Calu3 (cell line): ENCODE measurements around the gene CD44. TPM values are rescaled to one million over a fixed set of nuclear protein-coding genes. Genes with fewer than 3 reads are reported as not detected.

Experiments
- BruUV-seq: library from RNA; stranded (reverse); fragments of 400-500 nt; replicated peaks from 2 replicates; lab custom pipeline; 2021; lab: Mats Ljungman, UMichigan
- CTCF ChIA-PET: fragments of 300-600 bp; sonication (Branson Sonifier 250); formaldehyde crosslinking; loops from one replicate; lab custom pipeline; 2022; ENCODE audit warnings: antibody characterized with exemption; lab: Charles Lee
- DNase-seq: peaks from one replicate; pipeline ENCODE4 v3.0.0; 2022
- H3K27ac Mint-ChIP-seq: one replicate; pipeline ENCODE4 v1.8.0; 2022; ENCODE audit warnings: mixed read lengths; ENCODE audit not compliant: unreplicated experiment
- H3K27me3 Mint-ChIP-seq: one replicate; pipeline ENCODE4 v1.8.0; 2022; ENCODE audit warnings: mixed read lengths; ENCODE audit not compliant: unreplicated experiment
- H3K36me3 Mint-ChIP-seq: one replicate; pipeline ENCODE4 v1.8.0; 2022; ENCODE audit warnings: mild to moderate bottlenecking, moderate library complexity, mixed read lengths; ENCODE audit not compliant: insufficient read depth, unreplicated experiment
- H3K4me1 Mint-ChIP-seq: one replicate; pipeline ENCODE4 v1.8.0; 2022; ENCODE audit warnings: mild to moderate bottlenecking, low read depth, mixed read lengths; ENCODE audit not compliant: unreplicated experiment
- H3K4me3 Mint-ChIP-seq: one replicate; pipeline ENCODE4 v1.8.0; 2022; ENCODE audit warnings: mild to moderate bottlenecking, low read depth, moderate library complexity, mixed read lengths; ENCODE audit not compliant: unreplicated experiment
- H3K9me3 Mint-ChIP-seq: one replicate; pipeline ENCODE4 v1.8.0; 2022; ENCODE audit warnings: low read depth, mixed read lengths; ENCODE audit not compliant: unreplicated experiment
- CTCF ChIP-seq: fragments of 200-600 bp; IDR thresholded peaks from one replicate; pipeline ENCODE4 v1.8.0; 2022; ENCODE audit warnings: antibody characterized with exemption; ENCODE audit not compliant: unreplicated experiment
- intact Hi-C: fragments of 100-400 bp; cut with micrococcal nuclease; formaldehyde crosslinking; loops from one replicate; pipeline ENCODE4 v1.10.0; 2022; ENCODE audit not compliant: unreplicated experiment
- total RNA-seq: library from RNA; stranded (reverse); gene quantifications from 2 replicates; pipeline ENCODE4 v1.2.3, GENCODE V29; 2022

CD44 gene
- total RNA-seq, 1 experiment from 2014 or later = 1,189 TPM

- H3K4me1 Mint-ChIP-seq = peaks cover 53% of the 10 kb centered on the region
- DNase-seq = no peak
- peak overlapping the region; percentile 87 for H3K4me3 Mint-ChIP-seq
- intact Hi-C loops = loop anchor here (1.0 to 5.0 kb wide), 6 partner anchors 21 to 249 kb away; no protein-coding TSS in a partner anchor
- H3K27ac Mint-ChIP-seq = peak overlapping the region; percentile 84
- no peak for TF ChIP-seq CTCF
- CTCF ChIA-PET = interaction anchor here (0.5 to 1.3 kb wide), 3 partner anchors 29 to 136 kb away, joined by 3 to 4 read pairs (median 3); no protein-coding TSS in a partner anchor
- H3K27me3 Mint-ChIP-seq = no peaks in the 10 kb centered on the region
- no TSS peak for BruUV-seq
- peaks cover 86% of the 10 kb centered on the region for H3K36me3 Mint-ChIP-seq
- no peaks in the 10 kb centered on the region for H3K9me3 Mint-ChIP-seq
Measured at GRCh38 chr11:35143297-35144135, 4.5 kb downstream of the CD44 start.

GRCh38 chr11:35144136-35144741, 5.3 kb downstream of the CD44 start:
- peak overlapping the region; percentile 84 for H3K27ac Mint-ChIP-seq
- BruUV-seq = no TSS peak
- H3K36me3 Mint-ChIP-seq = peaks cover 84% of the 10 kb centered on the region
- H3K4me1 Mint-ChIP-seq = peaks cover 60% of the 10 kb centered on the region
- no peaks in the 10 kb centered on the region for H3K9me3 Mint-ChIP-seq
- peak overlapping the region; percentile 87 for H3K4me3 Mint-ChIP-seq
- intact Hi-C loops = loop anchor here (1.0 to 5.0 kb wide), 5 partner anchors 21 to 248 kb away; no protein-coding TSS in a partner anchor
- CTCF ChIA-PET = interaction anchor here (0.5 to 1.3 kb wide), 4 partner anchors 22 to 137 kb away, joined by 3 to 4 read pairs (median 3); no protein-coding TSS in a partner anchor
- TF ChIP-seq CTCF = no peak
- peak; percentile 24 for DNase-seq
- no peaks in the 10 kb centered on the region for H3K27me3 Mint-ChIP-seq

- intact Hi-C loops = loop anchor here (1.0 to 5.0 kb wide), 5 partner anchors 20 to 247 kb away; no protein-coding TSS in a partner anchor
- H3K4me3 Mint-ChIP-seq = peak overlapping the region; percentile 87
- peak overlapping the region; percentile 54 for H3K27ac Mint-ChIP-seq
- no TSS peak for BruUV-seq
- no peak for TF ChIP-seq CTCF
- H3K4me1 Mint-ChIP-seq = peaks cover 63% of the 10 kb centered on the region
- H3K9me3 Mint-ChIP-seq = no peaks in the 10 kb centered on the region
- no peaks in the 10 kb centered on the region for H3K27me3 Mint-ChIP-seq
- CTCF ChIA-PET = interaction anchor here (0.6 to 1.3 kb wide), 3 partner anchors 22 to 30 kb away, joined by 3 to 4 read pairs (median 3); no protein-coding TSS in a partner anchor
- no peak for DNase-seq
- H3K36me3 Mint-ChIP-seq = peaks cover 84% of the 10 kb centered on the region
Measured at GRCh38 chr11:35144806-35145205, 5.8 kb downstream of the CD44 start.

DNA sequence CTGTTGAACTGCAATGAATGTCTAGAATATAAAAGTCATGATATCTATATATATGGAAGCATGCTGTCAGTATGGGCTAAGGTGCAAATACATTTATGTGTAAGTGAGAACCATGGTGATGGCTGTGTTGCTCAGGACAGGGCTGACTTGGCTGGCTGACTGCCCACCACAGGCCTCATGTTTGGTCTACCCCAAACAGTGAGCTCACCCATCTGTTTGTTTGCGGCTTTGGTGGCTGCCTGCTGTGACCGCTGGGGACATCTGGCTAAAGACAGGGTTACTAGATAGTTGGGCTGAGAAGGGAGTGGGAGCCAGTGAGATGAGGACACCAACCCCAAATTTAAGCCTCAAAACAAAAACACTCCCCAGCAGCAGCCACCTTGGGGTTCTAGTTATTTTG, 6.3 kb downstream of the CD44 start:
- no peak for TF ChIP-seq CTCF
- peak; percentile 61 for DNase-seq
- BruUV-seq = no TSS peak
- Mint-ChIP-seq H3K27me3 (no peaks in the 10 kb centered on the region), H3K4me3 (peak overlapping the region; percentile 87), H3K9me3 (no peaks in the 10 kb centered on the region), H3K4me1 (peaks cover 63% of the 10 kb centered on the region), H3K27ac (peak overlapping the region; percentile 54), H3K36me3 (peaks cover 83% of the 10 kb centered on the region)
- CTCF ChIA-PET = interaction anchor here (0.6 to 2.0 kb wide), 6 partner anchors 18 to 140 kb away, joined by 3 to 8 read pairs (median 6); no protein-coding TSS in a partner anchor
- intact Hi-C loops = loop anchor here (2.0 kb wide), 2 partner anchors 20 to 30 kb away; no protein-coding TSS in a partner anchor
